ENCODE data around the gene ADARB2. TPM values are rescaled to one million over a fixed set of nuclear protein-coding genes. Genes with fewer than 3 reads are reported as not detected.

Gene ADARB2
- total and polyA plus RNA-seq, 2 experiments from 2014 or later: 2.0 to 5.0 TPM

DNA sequence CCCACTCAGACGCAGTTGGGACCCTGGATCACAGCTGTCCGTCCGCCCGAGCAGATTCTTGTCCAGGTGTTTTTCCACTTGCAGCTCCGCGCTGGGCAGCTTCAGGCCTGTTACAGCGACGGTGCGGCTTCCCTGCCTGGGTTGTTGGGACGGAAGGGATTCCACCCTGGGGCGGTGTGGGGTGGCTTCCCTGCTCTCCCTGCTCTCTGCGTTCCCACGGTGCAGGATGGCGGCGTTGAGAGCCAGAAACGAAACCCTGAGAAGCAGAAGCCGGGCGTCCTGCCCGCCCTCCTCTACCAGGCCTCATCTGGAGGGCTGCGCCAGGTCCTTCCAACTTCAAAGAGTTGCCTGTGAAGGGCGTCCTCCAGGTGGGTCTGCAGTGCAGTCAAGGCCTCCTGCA, 194.4 kb downstream of the ADARB2 start (continued):
- no peak for TF ChIP-seq ZNF462 (CRISPR knock-in tag; IDR thresholded peaks at IDR 0.05)
- no peak for TF ChIP-seq NANOG (IDR thresholded peaks at IDR 0.05; ENCODE audit: borderline replicate concordance)
- TF ChIP-seq JUNB (IDR thresholded peaks at IDR 0.05; ENCODE audit: unreplicated experiment): no peak
- no peak for TF ChIP-seq CTCF (conservative IDR thresholded peaks at IDR 0.05; ENCODE audit: low read depth in 2 of 2)
- TF ChIP-seq ETS1 (IDR thresholded peaks at IDR 0.05): no peak
- no peak for TF ChIP-seq ZNF114 (CRISPR knock-in tag; IDR thresholded peaks at IDR 0.05)
- TF ChIP-seq EZH2phosphoT487 (IDR thresholded peaks at IDR 0.05; ENCODE audit: unreplicated experiment): no peak

GRCh38 chr10:1540144-1540543, 197.2 kb downstream of the ADARB2 start:
- Mint-ChIP-seq H3K4me3 (no peak overlapping the region), H3K36me3 (ENCODE audit: low read depth) (no peaks in the 10 kb centered on the region), H3K9me3 (no peaks in the 10 kb centered on the region; the same call in 2 of the 3 replicates), H3K4me1 (no peaks in the 10 kb centered on the region), H3K27ac (no peak overlapping the region), H3K27me3 (ENCODE audit: insufficient read depth, low read depth, poor library complexity) (peaks cover 4% of the 10 kb centered on the region)
- H3K9me2 ChIP-seq (ENCODE audit: insufficient read depth): no peaks in the 10 kb centered on the region
- H3K27ac ChIP-seq (ENCODE audit: low read depth): no peak overlapping the region
- no peak overlapping the region for H2AFZ ChIP-seq
- ATAC-seq (no peak), DNase-seq (ENCODE audit: low spot score) (no peak)
- TF ChIP-seq ZNF331 (CRISPR knock-in tag; IDR thresholded peaks at IDR 0.05; ENCODE audit: low read depth) (no peak), CTCF (conservative IDR thresholded peaks at IDR 0.05; ENCODE audit: low read depth in 2 of 2) (no peak), POLR2AphosphoS5 (IDR thresholded peaks at IDR 0.05; ENCODE audit: low read depth) (no peak), STAT1 (IDR thresholded peaks at IDR 0.05; ENCODE audit: unreplicated experiment) (no peak), NANOG (IDR thresholded peaks at IDR 0.05; ENCODE audit: borderline replicate concordance) (no peak), JUNB (IDR thresholded peaks at IDR 0.05; ENCODE audit: unreplicated experiment) (no peak), EZH2phosphoT487 (IDR thresholded peaks at IDR 0.05; ENCODE audit: unreplicated experiment) (no peak), CREB1 (CRISPR knock-in tag; IDR thresholded peaks at IDR 0.05; ENCODE audit: low read depth) (no peak), ZNF114 (CRISPR knock-in tag; IDR thresholded peaks at IDR 0.05) (no peak)
- no peaks in the 10 kb centered on the region for H3F3A ChIP-seq (replicated peaks; ENCODE audit: low read depth)
- H3K79me2 ChIP-seq (replicated peaks; ENCODE audit: insufficient read depth): no peaks in the 10 kb centered on the region
- no peak overlapping the region for H3K4me3 ChIP-seq
- no peak overlapping the region for H3K4me2 ChIP-seq
- no peaks in the 10 kb centered on the region for H3K36me3 ChIP-seq (ENCODE audit: insufficient read depth)
- H3K4me1 ChIP-seq (ENCODE audit: insufficient read depth): no peaks in the 10 kb centered on the region
- H3K27me3 ChIP-seq (ENCODE audit: insufficient read depth): no peaks in the 10 kb centered on the region
- no peaks in the 10 kb centered on the region for H4K20me1 ChIP-seq (replicated peaks; ENCODE audit: insufficient read depth)
